NCI-H82 treated with DMSO at 0.1 percent for 48 hours (cell line): ENCODE measurements around the gene KCNN3.

ENCODE experiments used
- DNase-seq: peaks from one replicate; lab custom pipeline; 2025; ENCODE audit not compliant: unreplicated experiment; lab: John Stamatoyannopoulos, UW

The KCNN3 gene

DNA sequence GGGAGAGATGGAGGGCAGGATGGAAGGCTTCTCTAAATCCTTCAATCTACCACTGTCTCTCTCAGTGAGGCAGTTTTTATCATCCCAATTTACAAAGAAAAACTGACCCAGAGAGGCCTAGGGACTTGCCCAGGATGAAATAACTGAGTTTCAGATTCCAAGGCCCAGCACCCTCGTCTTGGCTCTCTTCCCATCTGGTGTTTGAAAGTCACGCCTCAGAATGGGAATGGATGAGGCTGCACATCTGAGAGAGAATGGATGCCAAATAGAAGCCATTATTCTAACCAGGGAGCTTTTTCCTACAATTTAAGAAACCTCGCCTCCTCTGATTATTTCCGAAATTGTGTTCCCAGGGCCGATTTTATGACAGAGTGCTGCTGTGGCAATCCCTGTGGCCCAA, 10.6 kb upstream of the KCNN3 start:
- DNase-seq, result no peak

DNA sequence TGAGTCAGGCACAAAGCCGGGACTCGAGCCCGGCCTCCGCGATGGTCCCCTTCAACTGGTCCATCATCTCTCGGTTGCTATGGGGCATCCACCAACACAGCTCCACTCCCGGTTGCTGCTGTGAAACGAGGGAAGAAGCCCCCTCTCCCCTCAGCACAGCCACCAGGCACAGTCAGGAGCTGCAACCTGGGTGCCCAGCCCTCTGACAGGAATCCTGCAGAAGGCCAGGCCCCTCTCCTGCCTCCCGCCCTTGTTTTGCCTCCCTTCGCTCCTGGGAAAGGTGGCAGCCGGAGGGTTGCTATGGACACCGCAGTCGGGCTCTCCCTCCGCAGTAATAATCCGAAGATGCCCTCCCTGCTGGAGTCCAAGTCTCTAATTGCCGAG, 8.9 kb upstream of the KCNN3 start:
- no peak for DNase-seq

DNA sequence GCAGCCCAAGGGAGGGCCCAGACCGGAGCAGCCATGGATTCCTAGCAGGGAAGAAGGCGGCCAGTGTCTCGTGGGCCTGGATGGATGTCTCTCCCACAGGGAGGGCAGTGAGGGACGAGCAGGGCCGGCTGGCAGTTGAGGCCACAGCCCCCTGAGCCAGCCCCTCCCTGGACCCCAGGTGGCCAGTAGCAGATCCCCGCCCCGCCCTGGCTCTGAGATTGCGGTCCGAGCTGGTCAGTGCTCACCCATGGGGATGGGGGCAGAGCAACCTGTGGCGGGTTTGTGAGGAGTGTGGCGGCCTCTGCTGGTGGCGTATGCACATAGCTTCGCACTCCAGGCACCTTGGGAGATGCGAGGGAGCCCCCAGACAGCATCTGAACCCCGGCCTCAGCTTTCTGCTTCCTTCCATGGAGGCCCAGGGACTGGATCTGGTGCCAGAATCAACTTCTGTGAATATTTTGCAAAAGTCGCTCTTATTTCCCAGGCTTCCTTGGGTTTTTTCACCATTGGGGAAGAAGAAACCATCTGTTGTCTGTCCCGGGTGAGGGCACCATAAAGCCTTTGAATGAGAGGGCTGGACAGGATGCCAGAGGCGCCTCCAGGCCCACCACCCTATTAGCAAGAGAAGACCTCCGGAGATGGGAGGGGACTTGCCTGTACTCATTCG, 8.4 kb upstream of the KCNN3 start:
- DNase-seq, result peak; percentile 54

DNA sequence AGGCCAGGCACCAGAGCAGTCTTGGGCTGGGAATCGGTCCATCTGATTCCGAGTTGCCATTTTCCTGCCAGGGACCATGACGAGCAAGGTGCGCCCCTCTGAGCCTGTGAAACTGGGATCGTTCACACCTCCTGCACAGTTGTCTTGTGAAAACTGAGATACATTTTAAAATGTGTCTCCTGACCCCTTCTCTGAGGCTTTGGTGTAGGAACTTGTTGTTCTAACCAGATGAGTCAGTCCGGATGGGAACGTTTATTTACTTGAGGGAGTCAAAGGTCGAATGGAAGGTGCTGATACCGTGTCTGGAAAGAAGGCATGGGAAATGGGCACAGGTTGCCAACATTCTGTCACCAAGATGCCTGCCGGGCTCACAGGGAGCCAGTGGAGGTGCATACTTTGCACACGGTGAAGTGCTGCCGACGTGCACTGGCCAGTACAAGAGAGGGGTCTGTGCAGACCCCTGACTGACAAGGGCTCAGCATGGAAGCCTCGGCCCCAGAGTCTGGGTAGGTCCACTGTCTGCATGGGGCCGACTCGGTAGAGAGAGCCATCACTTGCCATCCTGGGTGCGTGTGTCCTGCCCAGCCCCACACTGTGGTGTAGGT, 7.4 kb upstream of the KCNN3 start:
- no peak for DNase-seq

DNA sequence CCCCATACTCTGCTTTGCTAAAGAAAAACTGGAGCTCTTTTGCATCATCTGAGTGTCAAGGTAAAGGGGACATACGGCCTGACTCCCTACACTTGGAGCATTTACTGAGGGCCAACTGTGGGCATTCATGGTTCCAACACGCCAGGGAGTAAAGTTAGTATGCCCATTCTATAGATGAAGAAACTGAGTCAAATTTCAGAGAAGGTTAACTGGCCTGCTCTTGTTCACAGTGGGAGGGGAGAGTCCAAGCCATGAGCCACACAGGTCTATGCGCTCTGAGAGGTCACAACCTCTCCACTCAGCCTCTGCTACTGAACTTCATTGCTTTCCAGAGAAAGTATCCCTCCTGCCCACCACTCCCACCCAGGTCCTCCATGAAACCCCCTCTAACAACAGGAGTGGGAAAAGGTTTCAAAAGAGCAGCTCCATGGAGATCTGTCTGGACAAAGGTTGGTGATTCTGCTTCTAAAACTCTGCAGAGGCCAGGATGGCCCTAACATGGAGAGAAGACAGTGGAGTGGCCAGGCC, 6.8 kb upstream of the KCNN3 start:
- DNase-seq, result no peak

DNA sequence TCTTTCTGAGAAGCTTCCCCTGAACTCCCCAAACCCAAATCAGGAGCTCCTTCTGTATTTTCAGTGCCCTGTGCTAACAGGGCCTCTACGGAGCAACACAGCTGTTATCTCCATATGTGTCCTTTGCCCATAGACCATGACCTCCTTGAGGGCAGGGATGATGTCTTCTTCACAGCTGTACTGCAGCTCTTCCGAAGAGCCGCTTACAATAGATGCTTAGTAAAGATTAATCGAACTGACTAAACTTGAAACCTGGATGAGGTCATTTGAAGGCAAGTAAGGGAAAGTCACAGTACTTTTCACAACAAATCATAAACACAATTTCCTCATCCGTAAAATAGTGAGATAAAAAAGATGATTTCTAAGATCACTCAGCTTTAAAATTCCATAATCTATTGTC, 4.4 kb upstream of the KCNN3 start:
- no peak for DNase-seq

DNA sequence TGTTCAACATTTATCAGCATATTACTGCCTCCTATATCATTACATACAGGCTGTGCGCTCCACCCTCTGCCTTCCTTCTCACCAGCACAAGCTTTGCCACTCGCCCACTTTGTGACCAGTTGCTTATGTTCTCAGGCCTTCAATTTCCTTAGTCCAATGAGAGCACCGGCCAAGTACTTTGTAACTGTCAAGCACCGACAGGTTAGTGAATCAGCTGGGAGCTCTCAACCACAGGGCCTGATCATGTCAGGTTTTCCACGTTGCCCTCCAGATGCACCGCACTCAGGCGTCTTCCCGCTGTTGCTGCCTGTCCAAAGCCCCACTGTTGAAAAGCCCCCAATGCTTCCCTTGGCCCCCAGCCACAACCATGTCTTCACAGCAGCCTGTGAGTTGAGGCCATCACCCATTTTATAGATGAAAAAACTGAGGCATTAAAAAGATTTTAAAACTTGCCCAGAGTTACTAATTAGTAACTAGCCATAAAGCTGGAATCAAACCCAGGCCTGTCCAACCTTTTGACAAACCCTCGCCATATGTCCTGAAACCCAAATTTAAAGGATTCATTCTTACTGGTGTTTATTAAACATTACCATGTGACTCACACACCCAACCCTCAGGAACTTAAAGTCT, 3.4 kb upstream of the KCNN3 start:
- no peak for DNase-seq

DNA sequence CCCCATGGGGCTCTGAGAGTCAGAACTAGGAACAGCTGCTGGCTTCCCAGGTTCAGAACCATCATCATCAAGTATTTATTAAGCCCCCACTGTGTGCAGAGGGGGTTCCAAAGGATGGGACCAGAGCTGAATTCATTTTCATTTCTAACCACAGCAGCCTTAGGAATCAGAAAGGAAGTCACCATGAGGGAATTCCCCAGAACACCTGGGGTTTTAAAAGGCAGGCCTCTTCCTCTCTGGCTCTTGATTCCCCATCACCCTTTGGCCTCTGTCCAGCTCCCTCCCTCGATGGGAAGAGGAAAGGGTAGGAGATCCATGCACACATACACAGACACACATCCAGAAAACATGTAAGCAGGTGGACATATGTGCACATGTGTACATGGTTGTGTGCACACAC, 1.3 kb upstream of the KCNN3 start:
- no peak for DNase-seq

DNA sequence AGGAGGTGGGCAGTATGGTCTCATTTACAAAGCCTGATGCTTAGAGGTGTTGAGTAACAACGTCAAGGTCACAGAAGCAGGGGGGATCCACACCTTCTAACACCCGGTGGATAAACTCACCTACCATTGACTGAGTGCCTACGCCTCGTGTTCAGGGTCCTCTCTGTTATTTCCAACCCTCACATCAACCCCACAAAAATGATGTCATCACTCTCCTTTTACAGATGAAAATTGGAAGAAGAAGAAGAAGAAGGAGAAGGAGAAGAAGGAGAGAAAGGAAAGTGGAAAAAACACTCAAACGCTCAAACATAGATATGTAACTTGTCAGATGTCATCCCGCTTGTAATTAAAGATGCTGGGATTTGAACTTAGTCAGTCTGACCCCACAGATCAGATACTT, 653 bp upstream of the KCNN3 start:
- DNase-seq, result no peak

DNA sequence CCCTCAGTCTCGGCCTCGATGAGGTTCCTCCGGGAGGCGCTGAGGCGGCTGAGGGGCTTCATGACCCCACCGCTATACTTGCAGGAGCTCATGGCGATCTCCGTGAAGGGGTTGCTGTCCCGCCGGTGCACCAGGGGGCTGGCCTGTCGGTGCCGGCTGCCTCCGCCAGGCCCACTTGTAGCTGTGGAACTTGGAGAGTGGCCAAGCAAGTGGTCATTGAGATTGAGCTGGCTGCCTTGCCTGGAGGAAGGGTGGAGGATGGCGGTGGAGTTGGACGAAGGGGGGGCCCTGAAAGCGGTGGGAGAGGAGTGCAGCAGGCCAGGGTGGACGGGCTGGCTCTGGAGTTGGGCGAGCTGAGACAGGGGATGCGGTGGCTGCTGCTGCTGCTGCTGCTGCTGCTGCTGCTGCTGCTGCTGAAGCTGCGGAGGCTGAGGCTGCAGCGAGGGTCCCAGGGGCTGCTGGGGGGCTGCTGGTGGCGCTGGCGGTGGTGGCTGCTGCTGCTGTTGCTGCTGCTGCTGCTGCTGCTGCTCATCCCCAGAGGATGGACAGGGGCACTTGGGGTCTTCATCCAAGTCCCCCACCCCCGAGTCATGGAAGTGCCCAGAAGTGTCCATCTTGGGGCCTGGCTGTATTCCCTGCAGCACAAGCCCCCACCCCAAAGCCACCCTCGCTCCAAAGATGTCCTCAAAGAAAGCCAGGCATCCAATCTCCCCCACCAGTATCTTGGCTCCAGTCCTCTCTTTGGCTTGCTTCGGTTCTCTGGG, 548 bp downstream of the KCNN3 start:
- DNase-seq, result no peak

DNA sequence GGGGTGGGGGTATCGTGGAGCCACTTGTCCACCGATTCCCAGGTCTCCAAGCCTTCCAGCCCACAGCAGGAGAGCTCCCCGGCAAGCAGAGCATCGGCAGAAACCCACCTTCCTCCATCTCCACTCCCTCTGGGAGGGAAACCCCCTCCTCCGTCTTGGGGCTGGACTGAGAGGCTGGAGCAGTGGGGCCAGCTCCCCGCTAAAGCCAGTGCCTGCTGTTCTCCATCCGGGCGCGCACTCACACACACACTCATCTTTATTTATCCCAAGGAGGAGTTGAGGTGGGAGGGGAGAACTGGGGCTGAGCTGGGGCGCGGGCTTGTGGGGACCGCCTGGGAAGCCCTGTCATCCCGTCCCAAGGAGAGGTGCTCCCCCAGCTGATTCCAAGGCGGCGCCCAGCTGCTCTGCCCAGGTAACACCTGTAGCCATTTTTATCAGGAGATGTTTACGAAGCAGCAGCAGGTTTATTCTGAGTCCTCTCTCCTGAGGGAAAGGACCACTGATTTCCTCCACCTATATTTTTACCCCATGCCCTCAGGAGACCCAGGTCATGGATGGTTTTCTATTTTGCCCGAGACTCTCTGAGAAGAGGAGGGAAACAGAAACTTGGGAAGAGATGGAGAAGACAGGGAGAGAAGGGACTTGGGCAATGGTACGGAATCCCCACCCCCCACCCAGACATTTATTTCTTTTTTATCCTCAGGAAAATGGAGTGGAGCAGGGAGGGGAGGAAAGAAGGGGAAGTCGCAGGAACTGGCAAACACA, 2.1 kb downstream of the KCNN3 start:
- no peak for DNase-seq

DNA sequence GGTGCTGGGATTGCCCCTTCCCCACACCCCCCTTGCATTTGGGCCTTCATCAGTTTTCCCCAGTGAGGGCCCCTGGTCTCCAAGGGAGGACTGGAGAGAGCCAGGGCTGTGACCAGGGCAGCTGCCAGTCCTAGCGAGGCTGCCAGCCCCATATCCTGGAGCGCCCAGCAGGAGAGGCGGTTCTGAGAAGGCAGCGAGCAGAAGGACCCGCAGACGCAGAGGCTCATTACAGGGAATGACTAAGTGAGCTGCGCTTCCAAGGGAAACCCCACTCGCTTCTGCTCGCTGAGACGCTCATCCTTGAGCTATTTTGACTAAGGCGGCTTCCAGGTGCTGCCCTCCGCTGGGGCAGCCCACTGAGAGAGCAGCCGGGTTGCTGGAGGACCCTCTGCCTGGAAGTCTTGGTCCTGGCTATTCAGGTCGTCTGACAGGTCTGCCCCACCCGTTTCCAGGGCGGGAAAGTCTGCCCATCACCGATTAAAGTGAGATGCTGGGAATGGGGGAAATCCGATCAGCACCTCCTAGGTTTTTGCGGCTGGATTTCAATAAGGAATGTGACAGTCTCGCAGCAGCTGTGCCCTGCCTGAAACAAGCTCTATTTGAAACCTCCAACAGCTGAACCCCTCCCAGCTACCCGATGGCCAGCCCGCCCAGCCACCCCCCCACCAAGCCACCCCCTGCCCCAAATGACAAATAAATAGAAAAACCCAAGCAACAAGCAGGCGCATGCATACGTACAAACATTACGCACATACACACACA, 2.8 kb downstream of the KCNN3 start:
- no peak for DNase-seq

DNA sequence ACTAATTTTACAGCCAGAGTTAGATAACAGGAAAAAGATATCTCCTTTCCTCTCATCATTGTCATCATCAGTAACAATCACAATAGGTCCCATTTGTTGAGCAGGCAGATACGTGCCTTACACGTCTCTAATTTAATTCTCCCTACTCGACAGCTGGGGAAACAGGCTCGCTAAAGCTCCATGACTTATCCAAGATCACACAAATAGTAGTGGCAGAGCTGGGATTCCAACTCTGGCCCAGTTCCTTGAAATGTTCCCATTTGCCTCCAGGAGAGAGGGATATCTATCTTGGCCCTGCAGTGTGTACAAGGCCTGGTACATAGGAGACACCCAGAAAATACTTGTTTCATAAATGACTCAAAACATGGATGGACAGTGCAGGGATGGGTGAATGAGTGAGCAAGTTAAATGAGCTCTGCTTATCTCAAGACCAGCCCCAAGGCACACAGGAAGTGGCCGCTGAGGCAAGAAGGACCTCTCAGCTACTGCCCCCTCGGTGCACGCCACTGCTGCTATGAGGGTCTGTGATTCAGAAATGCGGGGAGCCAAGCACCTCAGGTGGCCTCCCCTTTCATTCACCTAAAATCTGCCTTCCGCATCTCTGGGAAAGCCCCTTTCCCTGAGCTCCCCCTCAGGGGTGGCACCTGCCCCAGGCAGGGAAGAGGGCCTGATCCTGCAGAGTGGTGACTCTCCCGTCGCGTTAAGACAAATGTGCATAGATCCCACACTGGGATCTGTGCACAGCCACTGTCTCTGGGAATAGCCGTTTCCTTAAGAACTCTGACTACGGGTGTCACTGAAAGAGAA, 3.6 kb downstream of the KCNN3 start:
- DNase-seq, result no peak

DNA sequence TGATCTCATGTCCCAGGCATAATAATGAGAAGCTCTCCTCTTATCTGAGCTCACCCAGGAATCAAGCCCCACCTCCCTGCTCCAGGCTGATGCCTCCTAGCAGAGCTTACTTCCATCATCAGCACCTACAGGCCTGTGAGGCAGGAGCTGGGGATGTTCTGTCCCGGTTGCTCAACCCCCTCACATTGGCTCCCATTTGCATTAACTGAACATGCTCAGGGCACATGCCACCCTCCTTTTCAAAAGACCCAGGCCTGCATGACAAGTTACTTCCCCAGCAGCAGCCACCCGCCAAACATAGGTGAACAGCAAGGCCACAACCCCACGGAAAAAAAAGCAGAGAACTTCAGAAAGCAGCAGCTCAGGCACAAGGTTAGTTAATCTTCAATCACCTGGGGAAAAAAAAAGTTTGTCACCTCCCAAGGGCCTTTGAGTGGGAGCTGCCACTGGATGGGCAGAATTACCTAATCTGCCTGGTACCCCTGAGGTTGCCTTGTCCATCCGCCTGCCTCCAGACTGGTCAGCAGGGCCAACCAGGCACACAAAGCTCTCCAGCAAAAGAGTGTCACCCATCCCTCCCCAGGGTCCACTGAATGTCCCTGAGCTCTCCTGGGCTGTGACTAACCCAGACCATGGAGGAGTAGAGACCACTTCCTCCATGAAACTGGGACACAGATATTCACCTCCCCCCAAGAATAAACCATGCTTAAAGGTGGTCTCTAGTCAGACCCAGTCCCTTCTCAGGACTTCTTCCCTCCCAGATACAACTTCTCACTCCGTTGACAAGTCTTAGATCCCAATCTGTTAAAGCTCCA, 4.4 kb downstream of the KCNN3 start:
- no peak for DNase-seq

DNA sequence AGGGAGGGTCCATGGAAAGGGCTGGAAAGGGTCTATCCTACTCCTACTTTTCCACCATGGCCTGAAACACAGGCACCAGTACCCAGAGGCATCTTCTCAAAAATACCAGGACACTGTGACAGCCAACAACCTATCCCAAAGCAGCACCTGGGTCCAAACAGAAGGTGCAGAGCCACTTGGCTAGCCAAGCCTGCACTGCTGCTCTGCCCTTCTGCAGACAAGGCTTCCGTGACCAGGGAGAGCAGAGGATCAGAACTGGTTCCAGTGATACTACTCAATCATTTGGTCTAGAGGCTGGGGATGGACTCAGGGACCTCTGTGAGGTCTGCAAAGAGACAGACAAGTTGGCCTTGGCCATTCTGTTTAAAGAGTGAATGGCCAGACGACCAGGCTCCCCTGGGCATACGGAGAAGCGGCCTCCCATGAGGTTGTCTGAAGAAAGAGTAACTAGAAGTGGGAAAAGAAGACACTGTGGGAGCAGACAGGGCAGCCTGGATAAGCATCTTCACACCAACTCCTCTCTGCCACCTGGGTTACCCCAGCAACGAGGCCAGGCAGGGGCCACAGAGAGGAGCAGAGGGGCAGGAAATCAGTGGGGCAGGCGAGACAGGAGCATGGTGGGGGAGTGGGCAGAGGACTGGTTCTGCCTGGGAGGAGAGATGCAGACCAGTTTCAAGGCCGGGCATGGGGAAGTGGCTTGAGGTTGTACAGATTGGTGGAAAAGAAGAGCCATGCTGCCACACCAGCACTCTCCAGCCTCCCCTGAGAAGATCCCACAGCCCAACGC, 5.7 kb downstream of the KCNN3 start:
- no peak for DNase-seq

DNA sequence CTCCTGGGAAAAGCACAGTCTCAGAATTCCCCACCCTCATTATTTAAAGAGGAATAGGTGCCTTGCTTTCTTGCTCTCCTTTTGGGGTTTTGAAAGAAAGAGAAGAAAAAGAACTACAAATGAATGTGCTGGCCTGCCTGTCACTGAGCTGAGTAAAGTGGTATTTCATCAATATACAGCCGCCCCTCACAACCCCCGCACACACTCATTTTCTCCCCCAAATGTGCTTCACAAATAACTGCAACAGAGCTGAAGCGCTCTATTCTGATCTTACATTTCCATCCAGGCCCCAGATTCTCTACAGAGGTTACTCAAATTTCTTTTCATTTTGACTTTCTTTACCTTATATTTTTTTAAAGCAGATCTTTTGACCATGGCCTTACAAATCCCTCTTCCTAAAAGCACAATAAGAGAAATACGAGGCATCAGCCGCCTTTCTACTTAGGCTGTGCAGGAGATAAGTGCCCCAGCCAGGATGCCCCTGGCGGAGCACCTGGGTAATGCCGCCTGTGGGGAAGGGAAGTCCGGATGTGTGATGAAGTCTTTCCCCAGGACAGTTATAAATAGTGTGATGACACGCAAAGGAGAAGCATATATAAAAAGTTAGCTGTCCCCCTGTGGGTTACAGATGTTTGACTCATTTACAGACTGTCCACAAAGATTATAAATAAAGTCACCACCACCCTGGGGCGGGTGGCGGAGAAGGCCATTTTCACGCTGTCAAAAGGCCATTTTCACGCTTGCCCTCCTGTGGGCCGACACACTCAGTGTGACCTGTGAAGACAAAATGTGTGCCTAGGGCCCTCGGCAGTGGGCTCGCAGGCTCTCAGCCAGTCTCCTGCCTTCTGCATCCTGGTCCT, 6.5 kb downstream of the KCNN3 start:
- peak; percentile 30 for DNase-seq

DNA sequence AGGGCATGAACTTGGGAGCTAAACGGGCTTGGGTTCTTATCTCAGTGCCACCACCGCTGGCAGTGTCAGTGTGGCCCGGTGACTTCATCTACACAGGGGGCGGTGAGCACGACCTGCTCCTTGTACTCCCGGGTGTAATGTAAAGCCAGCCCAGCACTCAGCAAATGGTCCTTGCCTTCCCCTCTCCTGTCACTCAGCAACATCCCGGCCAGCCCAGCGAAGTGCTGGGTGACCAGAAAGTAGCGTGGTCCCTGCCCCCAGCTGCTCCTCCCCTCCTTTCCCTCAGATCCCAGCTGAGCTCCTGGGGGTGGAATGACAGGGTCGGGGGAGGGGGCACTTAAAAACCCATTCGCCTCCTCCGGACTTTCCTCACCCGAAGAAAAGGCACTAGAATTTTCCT, 7.2 kb downstream of the KCNN3 start:
- no peak for DNase-seq
